GM18867 (cell line): ENCODE data around the gene FANCD2OS.
"Not testable (repeated sequence)": the region's sequence is repeated elsewhere in the genome, so short reads cannot be mapped to it uniquely, and the experiment has no call there.

Experiments
- ATAC-seq: cut with Tn5 transposase; IDR thresholded peaks from one replicate; pipeline ENCODE4 v1.9.1; 2021; ENCODE audit warnings: mild to moderate bottlenecking, moderate library complexity; ENCODE audit not compliant: unreplicated experiment

The FANCD2OS gene, protein sequence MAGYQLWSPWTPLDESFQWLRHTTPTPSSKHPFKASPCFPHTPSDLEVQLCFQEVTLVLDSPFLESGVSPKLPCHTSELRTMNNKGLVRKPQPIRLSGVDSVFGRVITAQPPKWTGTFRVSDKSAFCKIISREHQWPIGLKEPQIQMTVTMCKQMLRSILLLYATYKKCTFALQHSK

DNA sequence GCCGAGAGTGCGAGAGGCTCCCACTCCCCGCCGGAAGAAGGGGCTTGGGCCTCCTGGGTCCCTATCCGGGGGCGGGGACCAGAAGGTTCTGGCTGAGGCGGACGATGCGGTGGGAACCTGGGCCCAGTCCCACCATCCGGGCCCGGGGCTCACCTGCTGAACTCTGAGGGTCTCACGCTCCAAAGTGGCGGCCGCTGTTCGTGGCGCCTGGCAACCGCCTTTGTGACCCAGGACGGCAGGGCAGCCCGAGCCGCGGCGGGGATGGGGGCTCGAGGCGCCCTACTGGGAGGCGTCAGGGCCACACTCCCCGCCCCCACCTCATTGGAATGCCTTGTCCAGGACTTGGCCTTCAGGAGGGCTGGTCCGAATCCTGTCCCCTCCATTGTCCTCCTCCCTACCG is at the start of gene FANCD2OS:
Gene FANCD2OS (minus strand): TSS at position 165 of the 400 bp plus-strand sequence. CDS start 3,481 bp downstream, outside the sequence.
- no peak for ATAC-seq

DNA sequence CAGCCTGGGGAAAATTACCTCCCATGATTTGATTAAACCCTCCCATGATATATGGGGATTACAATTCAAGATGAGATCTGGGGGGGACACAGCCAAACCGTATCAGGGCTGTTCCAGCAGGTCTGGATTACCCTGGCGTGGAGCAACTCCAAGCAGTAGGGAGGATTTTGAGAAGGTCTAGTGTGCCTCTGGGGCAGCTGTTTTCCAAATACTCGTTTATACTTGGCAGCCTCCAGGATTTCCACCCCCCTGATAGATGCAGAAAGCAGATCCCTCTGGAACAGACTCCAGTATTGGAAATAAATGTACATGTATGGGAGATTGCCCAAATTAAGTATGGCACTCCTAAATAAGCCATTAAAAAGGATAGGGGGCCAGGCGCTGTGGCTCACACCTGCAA is 49.0 kb upstream of the FANCD2OS start:
- ATAC-seq: no peak

DNA sequence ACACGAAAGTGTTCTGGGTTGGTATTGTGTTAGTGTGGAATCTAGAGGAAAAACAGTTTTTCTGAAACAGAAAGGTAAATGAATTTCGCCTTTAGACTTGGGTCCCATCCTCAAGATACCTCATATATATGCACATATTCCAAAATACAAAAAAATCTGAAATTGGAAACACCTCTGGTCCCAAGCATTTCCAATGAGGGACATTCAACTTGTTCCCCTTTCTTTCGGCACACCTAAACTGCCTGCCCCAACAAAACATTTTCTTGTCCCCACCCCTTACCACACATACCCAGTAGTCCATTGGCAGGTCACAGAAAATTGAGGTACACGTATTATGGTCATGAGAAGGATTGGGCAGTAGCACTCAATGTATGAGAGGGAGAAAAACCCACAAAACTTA is 47.6 kb upstream of the FANCD2OS start:
- no peak for ATAC-seq

DNA sequence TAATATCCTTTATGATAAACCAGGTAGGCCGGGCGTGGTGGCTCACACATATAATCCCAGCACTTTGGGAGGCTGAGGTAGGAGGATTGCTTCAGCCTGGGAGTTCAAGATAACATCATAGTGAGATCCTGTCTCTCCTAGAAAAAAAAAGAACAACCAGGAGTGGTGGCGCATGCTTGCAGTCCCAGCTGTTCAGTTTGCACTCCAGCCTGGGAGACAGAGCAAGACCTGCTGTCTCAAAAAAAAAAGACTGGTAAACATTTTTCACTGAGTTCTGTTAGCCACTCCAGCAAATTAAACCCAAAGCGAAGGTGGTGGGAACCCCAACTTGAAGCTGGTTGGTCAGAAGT is 47.0 kb upstream of the FANCD2OS start:
- ATAC-seq: no peak

DNA sequence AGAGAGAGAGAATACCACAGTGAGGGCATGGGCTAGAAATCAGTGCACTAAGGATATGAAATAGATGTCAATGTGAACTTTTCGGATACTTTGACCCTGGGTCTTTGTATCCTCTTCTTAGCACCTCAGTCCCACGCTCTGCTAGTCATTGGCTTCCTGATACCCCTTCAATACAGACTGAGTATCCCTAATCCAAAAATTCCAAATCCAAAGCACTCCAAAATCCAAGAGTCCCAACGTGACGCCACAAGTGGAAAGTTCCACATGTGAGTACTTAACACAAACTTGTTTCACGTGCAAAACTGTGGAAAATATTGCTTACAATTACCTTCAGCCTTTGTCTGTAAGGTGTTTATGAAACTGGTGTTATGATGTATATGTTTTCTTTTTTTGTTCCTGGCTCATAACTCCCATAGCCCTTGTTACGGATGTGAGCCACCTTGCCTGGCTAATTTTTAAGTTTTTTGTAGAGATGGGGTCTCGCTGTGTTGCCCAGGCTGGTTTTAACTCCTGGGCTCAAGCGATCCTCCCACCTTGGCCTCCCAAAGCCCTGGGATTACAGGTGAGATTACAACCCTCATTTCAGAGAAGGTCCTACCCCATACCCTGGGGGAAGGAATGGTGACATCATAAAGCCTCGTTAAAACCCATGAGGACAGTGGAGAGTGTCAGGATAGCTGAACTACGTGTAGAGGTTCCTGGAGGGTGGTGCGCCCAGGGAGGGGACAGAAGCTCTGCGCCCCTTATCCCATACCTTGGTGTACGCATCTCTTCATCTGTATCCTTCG is 46.5 kb upstream of the FANCD2OS start:
- no peak for ATAC-seq

DNA sequence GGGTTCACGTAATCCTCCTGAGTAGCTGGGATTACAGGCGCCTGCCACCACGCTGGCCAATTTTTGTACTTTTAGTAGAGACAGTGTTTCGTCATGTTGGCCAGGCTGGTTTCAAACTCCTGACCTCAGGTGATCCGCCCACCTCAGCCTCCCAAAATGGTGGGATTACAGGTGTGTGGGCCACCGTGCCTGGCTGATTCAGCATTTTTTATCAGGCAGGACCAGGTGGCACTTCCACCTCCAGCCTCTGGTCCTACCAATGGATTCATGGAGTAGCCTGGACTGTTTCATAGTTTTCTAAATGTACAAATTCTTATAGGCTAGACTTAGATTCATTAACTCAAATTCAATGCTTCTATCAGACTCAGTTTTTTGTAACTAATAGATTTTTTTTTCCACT is 42.9 kb upstream of the FANCD2OS start:
- no peak for ATAC-seq

DNA sequence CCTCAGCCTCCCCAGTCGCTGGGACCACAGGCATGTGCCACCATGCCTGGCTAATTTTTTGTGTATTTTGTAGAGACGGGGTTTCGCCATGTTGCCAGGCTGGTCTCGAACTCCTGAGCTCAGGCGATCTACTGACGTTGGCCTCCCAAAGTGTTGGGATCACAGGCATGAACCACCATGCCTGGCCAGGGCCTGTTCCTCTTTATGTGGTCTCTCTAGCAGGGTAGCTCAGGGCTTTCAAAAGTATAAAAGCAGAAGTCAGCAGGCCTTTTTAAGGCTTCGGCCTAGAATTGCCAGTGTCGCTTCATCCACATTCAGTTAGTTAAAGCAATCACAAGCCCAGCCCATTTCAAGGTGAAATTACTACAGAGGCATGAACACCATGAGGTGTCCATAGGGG is 41.2 kb upstream of the FANCD2OS start:
- ATAC-seq: no peak

DNA sequence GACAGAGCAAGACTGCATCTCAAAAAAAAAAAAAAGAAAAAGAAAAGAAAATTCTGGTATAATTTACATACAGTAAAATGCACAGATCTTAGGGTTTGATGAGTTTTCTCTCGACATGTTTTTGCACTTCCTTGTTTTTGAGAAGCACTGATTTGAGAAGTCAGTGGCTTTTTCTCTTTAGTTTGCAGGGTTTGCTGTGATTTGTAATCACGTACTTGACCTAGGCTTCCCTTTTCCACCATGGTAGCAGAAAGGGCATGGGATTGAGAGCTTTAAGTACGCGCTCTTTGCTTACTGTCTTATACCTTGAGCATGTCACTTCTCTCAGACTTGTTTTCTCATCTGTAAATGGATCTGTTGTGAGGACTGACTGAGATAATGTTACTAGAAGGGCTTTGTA is 37.6 kb upstream of the FANCD2OS start:
- no peak for ATAC-seq

DNA sequence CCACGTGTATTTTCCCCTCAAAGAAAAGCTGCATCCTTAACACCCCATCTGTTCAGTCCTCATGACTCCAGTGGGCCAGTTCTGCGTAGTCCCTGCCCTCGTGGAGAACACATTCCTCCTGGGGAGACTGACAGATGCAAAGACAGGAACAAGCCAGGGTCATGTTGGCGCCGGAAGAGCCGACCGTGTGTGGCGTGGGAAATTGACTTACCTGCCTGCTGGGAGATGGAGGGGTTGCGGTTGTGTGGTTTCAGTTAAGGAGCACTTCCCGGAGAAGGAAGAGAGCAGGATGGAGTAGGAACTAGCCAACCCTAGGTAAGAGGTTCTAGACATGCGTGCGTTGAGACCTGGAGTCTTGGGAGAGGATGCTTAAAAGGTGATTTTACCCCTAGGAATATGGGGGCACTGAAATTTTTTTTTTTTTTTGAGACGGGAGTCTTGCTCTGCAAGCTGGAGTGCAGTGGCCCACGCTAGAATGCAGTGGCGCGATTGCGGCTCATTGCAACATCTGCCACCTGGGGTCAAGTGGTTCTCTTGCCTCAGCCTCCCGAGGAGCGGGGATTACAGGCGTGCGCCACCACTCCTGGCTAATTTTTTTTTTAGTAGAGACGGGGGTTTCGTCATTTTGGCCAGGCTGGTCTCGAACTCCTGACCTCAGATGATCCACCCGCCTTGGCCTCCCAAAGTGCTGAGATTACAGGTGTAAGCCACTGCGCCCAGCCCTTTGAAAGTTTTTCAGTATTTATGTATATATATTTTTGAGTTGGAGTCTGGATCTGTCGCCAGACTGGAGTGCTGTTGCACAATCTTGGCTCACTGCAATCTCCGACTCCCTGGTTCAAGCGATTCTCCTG is 34.9 kb upstream of the FANCD2OS start:
- ATAC-seq: no peak

DNA sequence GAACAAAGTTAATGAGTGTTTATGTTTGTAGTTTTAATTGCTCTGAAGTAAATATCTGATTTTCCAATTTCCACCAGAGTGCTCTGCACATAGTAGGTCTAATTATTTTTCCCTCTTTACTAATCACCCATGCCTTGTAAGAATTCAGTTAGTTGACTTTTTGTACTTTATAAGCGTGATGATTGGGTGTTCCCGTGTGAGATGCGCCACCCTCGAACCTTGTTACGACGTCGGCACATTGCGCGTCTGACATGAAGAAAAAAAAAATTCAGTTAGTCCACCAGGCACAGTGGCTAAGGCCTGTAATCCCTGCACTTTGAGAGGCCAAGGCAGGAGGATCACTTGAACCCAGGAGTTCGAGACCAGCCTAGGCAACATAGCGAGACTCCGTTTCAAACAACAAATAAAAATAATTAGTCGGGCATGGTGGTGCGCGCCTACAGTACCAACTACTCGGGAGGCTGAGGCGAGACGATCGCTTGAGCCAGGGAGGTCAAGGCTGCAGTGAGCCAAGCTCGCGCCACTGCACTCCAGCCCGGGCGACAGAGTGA is 33.0 kb upstream of the FANCD2OS start:
- ATAC-seq: no peak

DNA sequence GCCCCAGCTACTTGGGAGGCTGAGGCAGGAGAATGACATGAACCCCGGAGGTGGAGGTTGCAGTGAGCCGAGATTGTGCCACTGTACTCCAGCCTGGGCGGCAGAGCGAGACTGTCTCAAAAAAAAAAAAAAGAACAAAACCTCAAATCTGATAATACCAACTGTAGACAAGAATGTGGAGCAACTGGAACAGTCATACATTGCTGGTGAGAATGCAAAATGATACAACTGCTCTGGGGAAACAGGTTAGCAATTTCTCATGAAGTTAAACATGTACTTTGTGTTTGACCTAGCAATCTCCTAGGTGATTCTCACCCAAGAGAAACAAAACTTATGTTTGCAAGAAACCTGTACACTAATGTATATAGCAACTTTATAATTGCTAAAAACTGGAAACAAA is 29.1 kb upstream of the FANCD2OS start:
- no peak for ATAC-seq

DNA sequence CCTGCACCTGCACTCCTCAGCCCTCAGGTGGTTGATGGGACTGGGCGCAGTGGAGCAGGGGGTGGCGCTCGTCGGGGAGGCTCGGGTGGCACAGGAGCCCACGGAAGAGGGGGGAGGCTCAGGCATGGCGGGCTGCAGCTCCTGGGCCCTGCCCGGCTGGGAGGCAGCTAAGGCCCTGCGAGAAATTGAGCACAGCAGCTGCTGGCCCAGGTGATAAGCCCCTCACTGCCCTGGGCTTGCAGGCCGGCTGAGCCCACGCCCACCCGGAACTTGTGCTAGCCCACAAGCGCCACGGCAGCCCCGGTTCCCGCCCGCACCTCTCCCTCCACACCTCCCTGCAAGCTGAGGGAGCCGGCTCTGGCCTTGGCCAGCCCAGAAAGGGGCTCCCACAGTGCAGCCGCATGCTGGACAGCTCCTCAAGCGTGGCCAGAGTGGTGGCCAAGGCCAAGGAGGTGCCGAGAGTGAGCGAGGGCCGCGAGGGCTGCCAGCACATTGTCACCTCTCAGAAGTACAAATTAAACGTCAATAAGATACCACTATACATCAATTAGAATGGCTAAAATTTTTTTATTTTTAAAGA is 28.5 kb upstream of the FANCD2OS start:
- no peak for ATAC-seq

DNA sequence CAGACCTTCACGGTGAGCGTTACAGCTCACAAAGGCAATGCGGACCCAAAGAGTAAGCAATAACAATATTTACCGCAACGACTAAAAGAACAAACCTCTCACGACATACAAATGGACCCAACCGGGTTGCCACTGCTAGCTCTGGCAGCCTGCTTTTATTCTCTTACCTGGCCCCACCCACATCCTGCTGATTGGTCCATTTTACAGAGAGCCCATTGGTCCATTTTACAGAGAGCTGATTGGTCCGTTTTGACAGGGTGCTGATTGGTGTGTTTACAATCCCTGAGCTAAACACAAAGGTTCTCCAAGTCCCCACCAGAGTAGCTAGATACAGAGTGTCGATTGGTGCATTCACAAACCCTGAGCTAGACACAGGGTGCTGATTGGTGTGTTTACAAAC is 27.8 kb upstream of the FANCD2OS start:
- not testable (repeated sequence) for ATAC-seq

DNA sequence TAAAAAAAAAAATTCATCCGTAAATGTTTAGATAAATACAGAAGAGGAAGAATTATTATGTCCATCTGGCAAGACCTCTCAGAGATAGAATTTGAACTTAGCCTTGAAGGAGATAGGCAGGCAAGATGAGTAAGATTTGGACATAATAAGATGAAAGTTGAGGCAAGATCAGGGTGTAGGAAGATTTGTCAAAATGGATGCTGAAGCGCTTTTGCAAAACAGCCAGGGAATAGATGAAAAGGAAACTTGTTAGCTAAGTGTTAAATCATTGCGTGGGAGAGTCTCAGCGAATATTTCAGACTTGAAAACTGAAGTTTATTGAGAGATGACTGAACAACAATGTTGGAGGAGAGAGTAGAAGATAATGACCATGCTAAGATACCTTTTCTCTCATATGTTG is 14.7 kb upstream of the FANCD2OS start:
- ATAC-seq: no peak

DNA sequence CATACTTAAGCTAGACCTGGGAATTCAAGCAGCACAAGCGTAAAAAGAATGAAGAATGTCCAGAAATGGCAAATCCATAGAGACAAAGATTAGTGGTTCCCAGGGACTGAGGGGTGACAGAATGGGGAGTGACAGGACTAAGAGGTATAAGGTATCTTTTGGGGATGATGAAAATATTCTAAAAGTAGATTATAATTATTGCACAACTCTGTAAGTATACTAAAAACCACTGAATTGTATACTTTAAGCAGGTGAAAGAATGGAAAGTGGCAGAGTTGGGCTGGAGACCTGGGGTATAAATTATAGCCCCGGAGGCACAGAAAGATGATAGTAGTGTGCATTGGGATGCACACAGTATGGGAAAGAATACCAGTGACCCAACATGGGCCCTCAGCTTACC is 13.0 kb upstream of the FANCD2OS start:
- ATAC-seq: no peak

DNA sequence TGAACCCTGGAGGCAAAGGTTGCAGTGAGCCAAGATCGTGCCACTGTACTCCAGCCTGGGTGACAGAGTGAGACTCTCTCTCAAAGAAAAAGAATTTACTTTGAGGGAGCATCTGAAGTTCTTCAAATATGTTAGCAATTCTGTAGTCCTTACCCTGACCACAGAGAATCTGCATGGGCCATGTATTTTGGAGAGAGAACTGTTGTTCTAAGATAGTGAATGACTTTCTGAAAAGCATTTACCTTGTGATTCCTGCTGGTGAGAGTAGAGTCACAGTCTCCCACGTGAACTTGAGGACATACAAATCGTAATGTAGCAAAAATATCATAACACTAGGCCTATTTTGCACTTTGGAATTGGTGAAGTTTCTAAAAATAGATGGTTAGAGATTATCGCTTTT is 11.3 kb upstream of the FANCD2OS start:
- no peak for ATAC-seq

DNA sequence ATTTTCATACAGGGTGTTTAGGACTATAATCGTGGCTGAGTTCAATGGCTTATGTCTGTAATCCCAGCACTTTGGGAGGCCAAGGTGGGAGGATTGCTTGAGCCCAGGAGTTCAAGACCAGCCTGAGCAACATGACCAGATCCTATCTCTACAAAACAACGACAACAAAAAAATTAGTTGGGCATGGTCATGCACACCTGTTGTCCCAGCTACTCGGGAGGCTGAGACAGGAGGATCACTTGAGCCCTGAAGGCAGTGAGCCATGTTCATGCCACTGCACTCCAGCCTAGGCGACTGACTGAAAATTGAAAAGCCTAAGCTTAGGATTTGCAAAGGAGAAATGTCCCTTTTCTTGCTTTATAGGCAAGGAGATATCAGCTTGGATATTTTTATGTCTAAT is 8.9 kb upstream of the FANCD2OS start:
- no peak for ATAC-seq

DNA sequence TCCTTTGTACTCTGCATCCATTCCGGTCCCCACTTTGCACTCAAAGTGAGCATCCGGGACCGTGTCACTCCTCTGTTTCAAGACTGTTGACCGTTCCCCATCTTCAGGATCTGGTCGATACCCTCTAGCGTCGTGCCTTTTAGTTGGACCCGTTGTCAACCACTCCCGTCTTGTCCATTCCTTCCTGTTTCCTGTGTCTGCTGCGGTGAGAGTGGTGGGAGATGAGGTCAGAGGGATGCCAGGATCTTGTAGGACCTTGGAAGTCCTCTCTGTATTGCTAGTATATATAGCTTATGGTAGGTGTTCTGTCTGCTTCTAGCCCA is 8.0 kb upstream of the FANCD2OS start:
- ATAC-seq: peak; percentile 2

DNA sequence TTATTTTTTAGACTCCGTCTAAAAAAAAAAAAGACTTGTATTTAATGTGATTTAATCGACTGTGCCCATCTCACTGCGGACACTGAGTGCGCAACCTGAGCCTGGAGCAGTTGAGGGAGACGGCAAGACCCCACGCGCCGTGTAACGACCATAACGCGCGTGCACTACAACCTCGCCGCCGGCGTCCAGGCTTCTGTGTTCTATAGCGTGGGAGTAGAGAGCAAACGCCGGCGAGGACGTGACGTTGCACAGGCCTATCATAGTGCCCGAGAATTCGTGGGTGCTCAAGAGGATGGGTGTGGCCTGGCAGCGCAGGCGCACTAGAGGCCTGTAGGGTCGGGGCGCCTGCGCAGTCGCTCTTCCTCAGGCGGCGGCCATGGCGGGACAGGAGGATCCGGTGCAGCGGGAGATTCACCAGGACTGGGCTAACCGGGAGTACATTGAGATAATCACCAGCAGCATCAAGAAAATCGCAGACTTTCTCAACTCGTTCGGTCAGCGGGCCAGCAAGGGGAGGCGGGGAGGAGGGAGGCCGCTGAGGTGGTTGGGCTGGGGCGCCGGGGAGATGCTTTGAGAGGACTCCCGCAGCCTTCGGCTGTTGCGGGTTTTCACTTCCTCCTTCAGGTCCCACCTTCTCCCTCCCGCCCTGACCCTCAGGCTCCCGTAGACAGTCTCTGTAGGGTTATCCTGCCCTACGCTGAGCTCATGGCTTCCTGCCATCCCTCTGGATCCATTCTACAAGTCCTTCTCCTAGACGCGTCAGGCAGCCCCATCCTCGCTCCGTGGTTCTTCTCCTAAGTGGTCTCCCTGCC is 7.5 kb upstream of the FANCD2OS start, which contains the start of gene BRK1:
Gene BRK1 (plus strand): TSS at position 350 of the 812 bp plus-strand sequence. CDS start 27 bp downstream, at position 377.
- ATAC-seq: peak; percentile 96

DNA sequence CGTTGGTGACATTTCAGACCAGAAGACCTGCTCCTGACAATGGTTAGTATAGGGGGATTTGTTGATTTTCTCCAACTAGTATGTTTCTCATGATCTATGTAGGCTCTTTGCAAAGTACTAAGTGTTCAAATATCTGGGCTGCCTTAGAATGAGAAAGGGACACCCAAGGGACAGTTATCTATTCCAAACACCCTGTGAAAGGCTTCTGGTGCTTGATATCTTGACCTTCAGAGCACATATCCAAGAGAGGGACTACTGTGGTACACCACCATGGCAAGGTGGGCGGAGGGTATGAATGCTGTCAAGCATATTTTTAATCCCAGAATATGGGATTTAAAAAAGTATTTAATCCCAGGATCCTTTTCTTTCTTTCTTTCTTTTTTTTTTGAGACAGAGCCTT is 1.1 kb downstream of the FANCD2OS start:
- no peak for ATAC-seq
